ENCODE results near the gene CSTB. TPM values are rescaled to one million over a fixed set of nuclear protein-coding genes. Genes with fewer than 3 reads are reported as not detected.
A peak's percentile ranks its signal among the peaks of the same experiment; 100 is the strongest.

CSTB gene
- total RNA-seq, 1 donor from 2014 or later, result 7.1 TPM

DNA sequence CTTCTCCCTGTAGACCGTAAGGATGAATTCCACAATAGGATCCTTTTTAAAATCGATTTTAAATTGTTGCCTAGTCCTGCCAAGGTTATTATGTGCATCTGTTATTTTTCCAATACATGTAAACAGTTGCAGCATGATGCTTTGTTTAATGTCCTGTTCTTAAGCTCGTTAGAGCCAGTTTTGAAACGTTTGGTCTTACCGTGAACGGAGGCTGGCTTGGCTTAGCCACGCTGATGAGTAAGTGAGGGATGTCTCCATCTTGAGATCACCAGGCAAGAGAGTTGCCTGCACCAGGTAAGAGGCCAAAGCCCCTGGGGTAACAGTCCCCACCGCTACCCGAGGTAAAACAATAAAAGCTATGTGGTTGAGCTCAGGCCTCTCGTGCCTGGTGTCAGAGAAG lies 17.3 kb downstream of the CSTB start:
- Mint-ChIP-seq H3K36me3 (peaks cover 14% of the 10 kb centered on the region), H3K27me3 (ENCODE audit: insufficient read depth, low read depth) (no peaks in the 10 kb centered on the region), H3K4me3 (no peak overlapping the region), H3K4me1 (no peaks in the 10 kb centered on the region), H3K27ac (no peak overlapping the region), H3K9me3 (no peaks in the 10 kb centered on the region)
- H4K20me1 ChIP-seq (ENCODE audit: low read depth), result no peaks in the 10 kb centered on the region
- no peak overlapping the region for H3K27ac ChIP-seq
- TF ChIP-seq EZH2 (IDR thresholded peaks at IDR 0.05) (no peak), CTCF (IDR thresholded peaks at IDR 0.05) (no peak), EZH2phosphoT487 (IDR thresholded peaks at IDR 0.05) (no peak)
- H3K27me3 ChIP-seq, result no peaks in the 10 kb centered on the region
- H3K36me3 ChIP-seq, result no peaks in the 10 kb centered on the region
- no peak overlapping the region for H3K4me3 ChIP-seq
- DNase-seq (ENCODE audit: low spot score), result no peak
- no peak overlapping the region for H2AFZ ChIP-seq (replicated peaks)
- no peak overlapping the region for H3K4me2 ChIP-seq
- H3F3A ChIP-seq (ENCODE audit: low read depth), result peaks cover 5% of the 10 kb centered on the region
- H3K79me2 ChIP-seq (ENCODE audit: low read depth), result no peaks in the 10 kb centered on the region
- no peak overlapping the region for H3K9ac ChIP-seq
- H3K9me3 ChIP-seq (ENCODE audit: low read depth), result no peaks in the 10 kb centered on the region
- H3K4me1 ChIP-seq, result no peaks in the 10 kb centered on the region

DNA sequence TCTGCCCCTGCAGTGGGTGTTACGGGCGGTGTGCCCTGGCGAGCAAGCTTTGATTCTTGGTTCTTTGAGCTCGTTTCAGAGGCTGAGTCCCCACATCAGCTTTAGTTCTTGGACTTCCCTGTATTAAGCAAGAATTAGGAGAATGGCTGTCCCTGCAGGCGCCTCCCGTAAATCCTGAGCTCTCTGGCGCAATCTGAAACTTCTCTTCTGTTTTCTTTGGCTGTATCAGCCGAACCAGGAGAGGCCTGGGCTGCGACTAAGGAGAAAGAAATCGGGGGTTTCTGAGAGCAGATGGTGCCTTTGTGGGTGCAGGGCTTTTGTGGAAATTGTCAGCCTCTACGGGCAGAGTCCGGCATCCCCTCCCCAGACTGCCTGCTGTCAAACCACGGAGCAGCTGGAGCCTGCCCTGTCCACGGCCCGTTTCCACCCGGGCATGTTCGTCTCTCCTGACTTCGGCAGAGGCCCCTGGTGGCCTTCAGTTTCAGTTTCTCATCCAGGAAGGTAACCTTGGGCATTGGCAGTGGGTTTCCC lies 17.9 kb downstream of the CSTB start:
- Mint-ChIP-seq H3K27ac (peak overlapping the region; percentile 50), H3K36me3 (peaks cover 12% of the 10 kb centered on the region), H3K9me3 (no peaks in the 10 kb centered on the region), H3K4me3 (no peak overlapping the region), H3K4me1 (no peaks in the 10 kb centered on the region), H3K27me3 (ENCODE audit: insufficient read depth, low read depth) (no peaks in the 10 kb centered on the region)
- H3F3A ChIP-seq (ENCODE audit: low read depth), result peaks cover 5% of the 10 kb centered on the region
- no peaks in the 10 kb centered on the region for H4K20me1 ChIP-seq (ENCODE audit: low read depth)
- no peak for DNase-seq (ENCODE audit: low spot score)
- H3K79me2 ChIP-seq (ENCODE audit: low read depth), result no peaks in the 10 kb centered on the region
- H3K27me3 ChIP-seq, result no peaks in the 10 kb centered on the region
- no peak overlapping the region for H3K9ac ChIP-seq
- TF ChIP-seq EZH2 (IDR thresholded peaks at IDR 0.05) (no peak), CTCF (IDR thresholded peaks at IDR 0.05) (no peak), EZH2phosphoT487 (IDR thresholded peaks at IDR 0.05) (no peak)
- H3K4me3 ChIP-seq, result no peak overlapping the region
- H3K27ac ChIP-seq, result peak overlapping the region; percentile 73
- H2AFZ ChIP-seq (replicated peaks), result no peak overlapping the region
- H3K4me1 ChIP-seq, result no peaks in the 10 kb centered on the region
- no peaks in the 10 kb centered on the region for H3K9me3 ChIP-seq (ENCODE audit: low read depth)
- no peaks in the 10 kb centered on the region for H3K36me3 ChIP-seq
- no peak overlapping the region for H3K4me2 ChIP-seq

GRCh38 chr21:43757601-43758000 lies 18.5 kb downstream of the CSTB start:
- H3K27me3 ChIP-seq, result no peaks in the 10 kb centered on the region
- no peaks in the 10 kb centered on the region for H4K20me1 ChIP-seq (ENCODE audit: low read depth)
- H2AFZ ChIP-seq (replicated peaks), result no peak overlapping the region
- no peaks in the 10 kb centered on the region for H3K36me3 ChIP-seq
- no peaks in the 10 kb centered on the region for H3K79me2 ChIP-seq (ENCODE audit: low read depth)
- DNase-seq (ENCODE audit: low spot score), result no peak
- no peaks in the 10 kb centered on the region for H3K4me1 ChIP-seq
- Mint-ChIP-seq H3K27me3 (ENCODE audit: insufficient read depth, low read depth) (no peaks in the 10 kb centered on the region), H3K27ac (peak overlapping the region; percentile 50), H3K4me3 (no peak overlapping the region), H3K4me1 (no peaks in the 10 kb centered on the region), H3K36me3 (peaks cover 12% of the 10 kb centered on the region), H3K9me3 (no peaks in the 10 kb centered on the region)
- no peak overlapping the region for H3K4me3 ChIP-seq
- H3K9me3 ChIP-seq (ENCODE audit: low read depth), result no peaks in the 10 kb centered on the region
- peak overlapping the region; percentile 20 for H3K9ac ChIP-seq
- TF ChIP-seq CTCF (IDR thresholded peaks at IDR 0.05) (no peak), EZH2 (IDR thresholded peaks at IDR 0.05) (no peak), EZH2phosphoT487 (IDR thresholded peaks at IDR 0.05) (no peak)
- H3F3A ChIP-seq (ENCODE audit: low read depth), result peaks cover 5% of the 10 kb centered on the region
- no peak overlapping the region for H3K4me2 ChIP-seq
- H3K27ac ChIP-seq, result peak overlapping the region; percentile 73
